GM21423 (cell line): ENCODE data around the gene KLC1.
A peak's percentile ranks its signal among the peaks of the same experiment; 100 is the strongest.

Experiments
- ATAC-seq: cut with Tn5 transposase; IDR thresholded peaks from one replicate; pipeline ENCODE4 v1.9.1; 2021; ENCODE audit warnings: mild to moderate bottlenecking, moderate library complexity; ENCODE audit not compliant: unreplicated experiment

Gene KLC1

DNA sequence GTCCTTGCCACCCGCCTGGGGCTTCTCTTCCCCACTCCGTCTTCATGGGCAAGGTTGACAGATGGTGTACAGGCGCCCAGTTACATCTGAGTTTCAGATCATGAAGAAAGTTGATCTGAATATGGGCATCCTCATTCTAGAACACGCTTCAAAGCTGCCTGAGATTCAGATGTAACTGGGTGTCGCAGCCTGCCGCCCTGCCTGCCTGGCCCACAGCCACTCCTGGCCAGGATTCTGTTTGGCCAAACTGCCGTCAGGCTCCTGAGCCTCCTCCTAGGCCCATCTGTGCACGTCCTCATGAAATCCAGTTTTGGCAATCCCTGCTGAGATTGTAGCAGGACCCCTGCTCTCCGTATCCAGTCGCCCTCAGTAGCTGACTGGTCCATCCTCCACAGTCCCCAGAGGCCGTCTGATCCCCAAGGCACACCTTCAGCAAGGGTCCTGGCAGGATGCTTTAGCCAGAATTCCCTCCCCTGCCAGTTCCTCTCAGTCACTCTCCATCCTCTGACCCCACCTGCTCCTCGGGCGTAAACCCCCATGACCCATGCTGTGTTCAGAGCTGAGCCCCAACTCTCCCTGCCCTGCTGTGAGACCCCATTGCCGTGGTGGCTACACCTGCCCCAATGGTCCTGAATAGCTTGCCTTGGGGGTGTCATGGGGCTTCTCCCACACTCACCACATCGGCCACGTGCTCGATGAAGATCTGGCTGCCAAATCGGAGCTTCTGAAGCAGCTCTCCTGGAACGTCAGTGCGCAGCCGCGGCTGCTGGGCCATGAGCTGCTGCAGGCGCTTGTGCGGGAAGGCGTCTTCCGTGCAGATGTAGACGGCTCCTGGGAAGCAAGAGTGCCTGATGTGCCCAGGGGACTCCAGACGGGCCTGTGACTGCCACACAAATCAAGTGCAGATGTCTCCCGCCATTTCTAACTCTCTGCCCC, 73.8 kb downstream of the KLC1 start:
- no peak for ATAC-seq

DNA sequence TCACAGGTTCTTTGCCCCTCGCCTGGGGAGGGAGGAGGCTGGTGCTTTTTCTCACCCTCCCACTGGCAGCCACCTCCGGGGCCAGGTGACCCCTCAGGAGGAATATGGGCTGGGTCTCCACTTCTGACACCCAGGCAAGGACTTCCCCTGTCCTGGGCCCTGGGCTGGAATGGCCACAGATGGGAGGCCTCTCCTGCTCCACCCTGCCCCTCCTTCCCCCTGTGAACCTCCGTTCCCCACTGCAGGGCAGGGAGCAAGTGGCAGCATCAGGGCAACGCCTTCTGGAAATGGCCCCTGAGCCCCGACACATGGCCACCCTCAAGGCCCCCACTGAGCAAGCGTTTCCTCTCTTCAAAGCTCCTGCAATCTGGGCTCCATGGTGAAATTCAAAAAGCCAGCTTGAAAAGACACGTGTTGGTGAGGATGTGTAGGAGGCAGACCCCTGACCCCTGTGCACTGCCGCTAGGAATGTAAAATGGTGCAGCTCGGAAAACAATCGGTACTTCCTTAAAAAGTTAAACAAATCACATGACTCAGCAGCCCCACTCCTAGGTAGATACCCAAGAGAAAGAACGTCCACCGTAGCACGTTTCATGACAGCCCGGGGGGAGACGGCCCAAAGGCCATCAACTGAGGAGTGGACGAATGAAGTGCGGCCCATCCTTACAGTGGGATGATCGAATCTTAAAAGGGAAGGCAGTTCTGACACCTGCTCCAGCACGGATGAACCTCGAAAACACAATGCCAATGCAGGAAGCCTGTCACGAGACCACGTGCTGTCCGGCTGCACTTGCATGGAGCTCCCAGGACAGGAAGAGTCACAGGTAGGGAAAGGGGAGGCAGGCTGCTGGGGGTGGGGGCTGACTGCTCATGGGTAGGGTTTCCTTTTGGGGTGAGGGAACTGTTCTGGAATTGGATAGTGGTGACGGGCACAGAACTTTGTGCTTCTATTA, 74.7 kb downstream of the KLC1 start:
- ATAC-seq = no peak

DNA sequence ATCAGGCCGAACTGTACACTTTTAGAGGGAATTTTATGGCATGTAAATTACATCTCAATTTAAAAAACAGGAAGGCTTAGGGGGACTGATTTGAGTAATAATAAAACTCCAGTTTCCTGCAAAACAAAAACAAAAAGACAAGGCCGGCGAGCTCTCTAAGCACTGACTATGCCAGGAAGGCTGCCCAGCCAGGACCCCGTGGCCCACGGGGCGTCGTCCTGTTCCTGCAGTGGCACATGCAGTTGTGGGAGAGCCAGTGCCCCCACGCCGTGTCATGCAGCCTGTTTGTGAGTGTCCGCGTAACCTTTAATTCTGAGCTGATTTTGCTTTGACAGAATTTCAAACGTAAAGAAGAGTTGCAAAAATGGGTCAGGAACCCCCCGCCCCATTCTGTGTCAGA, 75.7 kb downstream of the KLC1 start:
- ATAC-seq = no peak

DNA sequence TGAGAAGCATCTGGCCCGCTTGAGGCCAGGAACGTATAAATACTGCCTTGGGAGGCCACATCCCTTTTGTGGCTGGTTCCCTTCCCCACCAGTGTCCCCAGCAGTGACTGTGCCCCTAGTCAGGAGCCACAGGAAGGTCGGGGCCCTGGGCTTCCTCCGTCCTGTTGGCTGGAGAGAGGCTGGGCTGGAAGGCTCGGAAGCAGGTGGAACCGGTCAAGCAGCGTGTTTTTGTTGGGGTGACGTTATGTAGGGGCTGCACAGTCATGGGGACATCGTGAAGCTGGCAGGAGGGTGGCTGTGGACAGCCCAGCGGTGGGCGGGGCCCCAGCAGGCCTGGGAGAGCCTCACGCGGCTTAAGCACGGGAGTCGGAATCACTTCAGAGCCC, 76.1 kb downstream of the KLC1 start:
- ATAC-seq = no peak

DNA sequence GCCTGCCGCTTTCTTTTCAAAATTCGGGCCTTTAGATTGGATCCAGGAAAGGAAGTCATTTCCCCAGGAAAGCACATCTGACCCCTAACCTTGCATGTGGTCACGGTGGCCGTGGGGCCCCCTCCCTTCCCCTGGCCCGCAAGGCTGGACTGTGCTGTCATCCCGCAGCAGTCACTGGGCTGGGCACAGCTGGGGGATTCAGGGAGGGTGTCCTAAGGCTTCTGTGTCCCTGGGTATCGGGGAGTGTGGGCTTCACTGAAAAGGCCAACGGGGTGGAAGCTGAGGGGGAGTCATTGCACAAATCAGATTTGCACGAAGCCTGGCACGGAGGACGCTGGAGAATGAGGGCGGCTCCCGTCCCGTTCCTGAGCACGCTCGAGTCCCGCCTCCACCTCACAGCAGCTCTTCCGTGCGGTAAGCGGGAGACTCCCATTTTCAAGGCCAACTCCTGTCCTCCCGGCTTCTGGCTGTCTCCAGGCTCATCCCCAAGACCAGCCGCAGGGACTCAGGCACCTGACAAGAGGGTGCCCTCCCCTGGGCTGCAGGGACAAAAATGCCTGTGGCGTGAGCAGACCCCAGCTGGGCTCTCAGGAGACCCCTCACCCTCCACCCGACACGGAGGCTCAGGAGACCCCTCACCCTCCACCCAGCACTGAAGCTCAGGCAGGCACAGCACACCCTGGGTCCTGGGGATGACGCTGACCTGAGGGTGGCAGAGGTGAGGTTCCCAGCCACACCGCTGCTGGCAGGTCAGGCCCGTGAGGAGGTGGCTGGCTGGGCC, 76.7 kb downstream of the KLC1 start:
- no peak for ATAC-seq

DNA sequence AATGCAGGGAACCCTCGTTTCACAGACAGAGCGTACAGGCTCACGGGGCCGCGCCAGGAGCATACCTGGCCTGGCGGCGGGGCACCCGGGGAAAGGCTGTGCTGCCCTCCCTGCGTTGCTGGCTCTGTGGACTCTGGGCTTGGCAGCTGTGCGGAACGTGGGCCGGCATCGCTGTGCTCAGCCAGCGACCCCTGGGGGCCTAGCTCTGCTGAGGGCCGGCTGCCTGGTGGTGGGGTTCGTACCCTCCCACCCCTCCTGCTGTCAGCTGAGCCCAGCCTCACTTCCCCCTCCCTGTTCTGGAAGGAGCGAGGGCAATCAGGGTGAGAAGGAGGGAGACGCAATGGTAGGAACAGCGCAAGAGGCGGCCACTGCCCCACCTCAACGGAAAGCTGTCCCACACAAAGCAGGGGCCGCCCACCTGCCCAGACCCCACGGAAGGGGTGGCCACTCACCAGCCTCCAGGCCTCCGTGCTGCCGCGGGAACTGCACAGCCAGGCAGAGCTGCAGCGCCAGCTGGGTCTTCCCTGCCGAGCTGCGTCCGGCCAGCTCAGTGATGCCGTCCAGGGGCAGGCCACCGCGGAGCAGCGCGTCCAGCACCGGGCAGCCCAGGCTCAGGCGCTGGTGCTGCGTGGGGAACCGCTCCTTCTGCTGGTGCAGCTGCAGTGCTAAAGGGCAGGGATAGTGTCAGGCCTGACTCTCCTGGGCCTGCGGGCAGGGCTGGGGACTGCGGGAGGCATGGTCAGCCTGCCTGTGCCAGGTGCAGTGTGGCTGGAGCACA, 77.7 kb downstream of the KLC1 start:
- no peak for ATAC-seq

DNA sequence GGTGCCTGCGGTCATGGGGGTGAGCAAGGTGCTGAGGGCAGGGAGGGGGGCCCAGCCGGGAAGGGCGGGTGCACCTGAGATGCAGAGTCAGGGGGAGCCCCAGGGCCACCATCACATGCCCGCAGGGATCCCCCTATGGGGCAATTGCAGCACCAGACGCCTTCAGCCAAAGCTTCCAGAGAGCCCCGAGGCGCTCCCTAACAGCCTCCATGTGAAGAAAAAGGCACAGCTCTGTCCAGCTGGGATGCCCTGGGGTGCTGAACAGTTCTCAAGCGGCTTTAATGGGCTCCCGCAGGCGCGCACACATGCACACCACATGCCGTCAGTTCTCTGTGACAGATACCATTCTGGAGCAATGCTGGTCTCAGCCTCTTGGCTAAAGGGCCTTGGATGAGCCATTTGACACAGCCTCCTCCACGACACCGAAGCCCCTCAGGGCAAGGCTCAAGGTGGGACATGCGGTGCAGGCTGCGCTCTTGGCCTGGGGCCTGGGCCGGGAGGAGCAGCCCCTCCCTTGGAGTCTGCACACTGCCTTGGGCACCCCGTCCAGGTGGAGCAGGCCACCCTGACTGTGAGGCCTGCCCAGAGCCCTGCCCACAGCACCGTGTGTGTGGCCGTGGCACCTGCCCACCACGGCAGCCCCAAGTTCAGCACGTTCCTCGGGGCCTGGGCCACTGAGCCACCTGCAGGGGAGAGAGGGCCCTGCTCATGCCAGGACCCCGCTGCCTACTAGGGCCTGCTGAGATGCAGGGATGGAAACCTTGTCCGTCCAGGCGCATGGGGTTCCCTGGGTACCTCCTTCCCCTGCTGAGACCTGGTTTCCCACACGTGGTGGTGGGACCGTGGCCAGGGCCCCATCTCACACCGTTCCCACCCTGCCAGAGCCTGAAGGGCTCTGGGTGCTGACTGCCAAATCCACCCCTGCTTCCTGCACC, 78.6 kb downstream of the KLC1 start:
- ATAC-seq = no peak

DNA sequence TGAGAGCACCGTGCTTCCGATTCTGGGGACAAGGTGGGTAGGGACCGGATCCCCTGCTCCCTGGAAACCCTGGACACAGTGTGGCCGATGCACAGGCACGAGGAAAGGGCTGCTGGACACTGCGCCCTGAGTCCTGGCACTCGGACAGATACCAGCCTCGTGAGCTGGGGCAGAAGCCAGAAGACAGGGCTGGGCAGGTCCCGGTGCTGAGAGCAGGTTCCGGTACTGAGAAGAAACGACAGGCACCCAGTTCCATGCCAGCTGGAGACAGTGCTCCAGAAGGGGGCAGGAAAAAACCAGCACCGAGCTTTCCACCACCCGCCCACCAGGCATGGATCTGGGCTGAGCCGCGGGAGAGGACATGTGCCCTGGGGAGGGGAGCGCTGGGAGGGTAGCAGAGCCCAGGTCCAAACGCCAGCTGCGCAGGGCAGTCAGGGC, 79.8 kb downstream of the KLC1 start:
- no peak for ATAC-seq

DNA sequence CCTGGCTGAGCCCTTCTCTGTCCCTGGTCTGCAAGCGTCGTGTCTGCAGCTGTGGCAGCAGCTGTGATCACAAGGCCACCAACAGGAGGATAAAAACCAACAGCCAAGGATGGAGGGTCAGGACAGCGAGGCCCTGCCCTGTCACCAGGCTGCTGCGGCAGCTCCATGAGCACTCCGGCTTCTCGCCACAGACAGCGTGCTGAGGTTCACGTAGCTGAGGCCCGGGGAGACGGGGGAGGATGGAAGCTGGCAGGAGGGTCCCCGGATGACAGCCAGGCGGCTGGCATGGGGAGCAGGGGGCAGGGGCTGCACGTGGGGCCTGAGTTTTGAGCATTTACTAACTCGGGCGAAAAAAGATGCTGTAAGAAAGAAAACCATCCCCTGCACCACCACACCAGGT, 80.8 kb downstream of the KLC1 start:
- no peak for ATAC-seq

DNA sequence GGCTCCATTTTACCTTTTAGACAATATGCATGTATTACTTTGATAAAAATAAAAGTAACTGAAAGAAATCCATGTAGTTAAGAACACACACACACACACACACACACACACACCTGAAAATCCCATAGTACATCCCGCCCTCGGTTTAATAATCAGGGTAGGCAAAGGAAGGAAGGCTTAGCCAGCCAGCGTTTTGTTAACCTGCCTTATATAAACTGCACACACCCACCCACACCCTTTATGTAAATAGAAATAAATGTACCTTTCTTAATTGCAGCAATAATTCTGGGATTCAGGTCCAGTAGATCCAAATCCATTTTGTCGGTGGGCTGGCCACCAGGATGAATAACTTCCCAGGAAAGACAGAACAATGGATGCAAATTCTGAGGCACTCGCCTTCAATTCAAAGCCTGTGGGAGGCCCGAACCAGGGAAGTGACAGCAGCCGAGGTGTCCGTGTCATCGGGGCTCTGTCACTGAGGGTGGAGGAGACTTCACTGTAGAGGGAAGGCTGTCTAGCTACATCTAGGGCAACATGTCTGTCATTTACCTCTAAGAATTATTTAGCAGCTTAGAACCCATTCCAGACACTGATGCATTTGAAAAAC, 81.9 kb downstream of the KLC1 start:
- no peak for ATAC-seq

DNA sequence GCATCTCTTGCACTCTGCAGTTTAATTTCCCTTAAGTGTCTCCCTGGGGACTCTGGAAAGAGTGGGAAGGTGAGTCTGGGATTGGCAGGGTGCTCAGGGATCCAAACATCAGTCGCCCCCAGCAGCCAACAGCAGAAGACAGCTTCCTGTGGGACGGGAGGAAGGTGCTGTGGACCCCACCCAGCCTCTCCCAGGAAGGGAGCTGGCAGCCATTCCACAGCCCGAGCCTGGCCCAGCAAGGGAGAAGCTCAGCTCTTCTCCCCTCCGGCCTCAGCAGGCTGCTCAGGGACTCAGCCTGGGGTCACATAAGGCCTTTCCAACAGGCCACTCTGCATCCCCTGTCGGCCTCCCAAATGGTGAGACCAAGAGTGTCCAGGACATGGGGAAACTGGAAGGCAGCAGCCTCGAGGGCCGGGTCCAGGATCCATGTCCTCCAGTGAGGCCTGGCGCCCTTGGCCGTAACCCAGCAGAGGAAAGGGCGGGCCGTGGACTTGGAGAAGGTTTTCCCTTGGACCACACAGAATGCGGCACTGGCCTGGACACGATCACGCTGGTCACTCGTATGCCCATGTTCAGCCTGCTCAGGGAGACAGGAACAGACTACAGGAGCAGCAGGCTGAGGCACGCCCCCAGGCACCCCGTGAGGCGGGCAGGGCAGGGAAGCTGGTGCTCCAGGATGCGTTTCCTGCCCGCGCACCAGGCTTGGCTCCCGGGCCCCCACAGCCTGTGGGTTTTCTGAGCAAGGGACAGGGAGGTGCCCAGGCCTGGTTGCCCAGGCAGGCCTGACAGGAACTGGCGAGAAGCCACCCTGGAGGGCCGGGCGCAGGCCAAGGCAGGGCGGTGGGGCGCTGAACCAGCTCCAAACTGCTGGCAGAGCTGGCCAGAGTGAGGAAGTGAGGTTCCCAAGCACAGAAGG, 82.8 kb downstream of the KLC1 start:
- no peak for ATAC-seq

DNA sequence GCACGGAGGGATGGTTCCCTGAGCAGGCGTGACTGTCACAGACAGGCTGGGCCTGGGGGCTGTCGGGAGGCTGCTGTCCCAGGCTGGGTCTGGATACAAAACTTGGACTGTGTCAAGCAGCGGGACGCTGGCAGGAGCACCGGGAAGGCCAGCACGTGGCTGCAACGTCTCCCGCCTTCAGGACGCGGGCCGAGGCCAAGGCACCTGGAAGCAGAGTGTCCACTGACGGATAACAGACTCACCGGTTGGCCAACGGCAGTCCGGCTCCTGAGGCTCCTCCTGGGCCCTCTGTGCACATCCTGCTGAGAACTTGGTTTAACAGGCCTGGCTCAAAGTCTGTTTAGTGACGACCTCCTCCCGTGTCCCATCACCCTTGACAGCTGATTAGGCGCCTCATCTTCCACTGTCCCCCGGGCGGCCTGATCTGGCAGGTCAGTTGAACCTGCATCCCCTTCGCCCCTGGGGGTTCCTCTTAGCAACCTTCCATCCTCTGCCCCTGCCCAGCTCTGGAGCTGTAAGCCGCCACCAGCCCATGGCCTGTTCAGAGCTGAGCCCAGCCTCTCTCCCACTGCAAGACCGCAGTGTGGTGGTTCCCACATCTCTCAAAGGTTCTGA, 83.7 kb downstream of the KLC1 start:
- ATAC-seq = no peak

DNA sequence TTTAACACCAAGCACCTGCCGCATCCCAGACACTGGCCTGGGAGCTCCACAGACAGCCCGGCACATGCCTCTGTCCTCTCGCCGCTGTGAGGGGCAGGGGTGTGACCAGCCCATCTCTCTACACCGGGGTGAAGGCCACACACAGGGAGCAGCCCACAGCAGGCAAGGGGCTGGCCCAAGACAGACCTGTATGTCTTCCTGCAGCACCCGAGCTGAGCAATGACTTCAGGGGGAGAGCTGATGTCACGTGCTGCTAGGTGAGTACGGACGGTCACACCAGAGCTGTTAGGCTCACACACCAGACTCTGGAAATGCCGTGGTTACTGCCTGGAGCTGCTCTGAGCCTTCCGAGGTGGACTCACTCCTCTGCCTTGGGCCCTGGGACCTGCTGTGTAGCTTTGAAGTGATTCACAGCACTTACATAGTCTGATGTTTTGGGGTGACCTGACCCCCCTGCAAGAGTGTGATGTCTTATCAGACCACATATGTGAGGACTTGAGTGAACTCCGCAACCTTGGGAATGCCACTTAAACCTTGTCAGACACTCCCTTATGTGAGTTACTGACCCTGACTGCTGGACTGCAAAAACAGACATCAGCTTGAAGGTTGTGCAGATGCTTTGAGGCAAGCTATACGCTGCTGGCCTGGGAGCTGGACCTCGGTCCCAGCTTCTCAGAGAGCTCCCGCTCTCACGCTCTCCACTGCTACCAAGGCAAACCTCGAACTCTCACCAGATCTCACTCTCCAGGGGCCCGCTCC, 84.5 kb downstream of the KLC1 start:
- no peak for ATAC-seq

DNA sequence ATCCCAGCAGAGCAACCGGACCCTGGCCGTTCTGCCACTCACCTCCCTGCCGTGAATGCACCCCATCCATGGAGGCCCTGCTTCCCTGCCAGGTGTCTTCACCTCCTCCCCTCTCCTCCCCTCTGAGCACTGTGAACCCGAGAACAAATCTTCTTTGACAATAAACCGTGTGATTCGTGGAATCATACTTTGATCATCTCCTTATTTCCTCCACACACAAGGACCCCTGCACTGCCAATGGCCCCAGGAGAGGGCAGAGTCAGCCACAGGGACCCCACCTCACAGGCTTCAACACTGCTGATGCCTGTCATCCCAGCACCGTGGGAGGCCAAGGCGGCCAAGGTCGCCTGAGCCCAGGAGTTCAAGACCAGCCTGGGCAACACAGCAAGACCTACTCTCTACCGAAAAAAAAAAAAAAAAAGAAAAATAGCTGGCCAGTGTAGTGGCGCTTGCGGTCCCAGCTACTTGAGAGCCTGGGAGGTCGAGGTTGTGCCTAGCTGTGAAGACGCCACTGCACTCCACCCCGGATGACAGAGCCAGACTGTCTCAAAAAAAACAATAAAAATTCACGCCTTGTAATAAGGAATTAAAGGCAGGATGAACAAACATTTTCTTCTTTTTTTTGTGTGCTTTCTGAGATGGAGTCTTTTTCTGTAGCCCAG, 85.2 kb downstream of the KLC1 start:
- ATAC-seq = no peak

DNA sequence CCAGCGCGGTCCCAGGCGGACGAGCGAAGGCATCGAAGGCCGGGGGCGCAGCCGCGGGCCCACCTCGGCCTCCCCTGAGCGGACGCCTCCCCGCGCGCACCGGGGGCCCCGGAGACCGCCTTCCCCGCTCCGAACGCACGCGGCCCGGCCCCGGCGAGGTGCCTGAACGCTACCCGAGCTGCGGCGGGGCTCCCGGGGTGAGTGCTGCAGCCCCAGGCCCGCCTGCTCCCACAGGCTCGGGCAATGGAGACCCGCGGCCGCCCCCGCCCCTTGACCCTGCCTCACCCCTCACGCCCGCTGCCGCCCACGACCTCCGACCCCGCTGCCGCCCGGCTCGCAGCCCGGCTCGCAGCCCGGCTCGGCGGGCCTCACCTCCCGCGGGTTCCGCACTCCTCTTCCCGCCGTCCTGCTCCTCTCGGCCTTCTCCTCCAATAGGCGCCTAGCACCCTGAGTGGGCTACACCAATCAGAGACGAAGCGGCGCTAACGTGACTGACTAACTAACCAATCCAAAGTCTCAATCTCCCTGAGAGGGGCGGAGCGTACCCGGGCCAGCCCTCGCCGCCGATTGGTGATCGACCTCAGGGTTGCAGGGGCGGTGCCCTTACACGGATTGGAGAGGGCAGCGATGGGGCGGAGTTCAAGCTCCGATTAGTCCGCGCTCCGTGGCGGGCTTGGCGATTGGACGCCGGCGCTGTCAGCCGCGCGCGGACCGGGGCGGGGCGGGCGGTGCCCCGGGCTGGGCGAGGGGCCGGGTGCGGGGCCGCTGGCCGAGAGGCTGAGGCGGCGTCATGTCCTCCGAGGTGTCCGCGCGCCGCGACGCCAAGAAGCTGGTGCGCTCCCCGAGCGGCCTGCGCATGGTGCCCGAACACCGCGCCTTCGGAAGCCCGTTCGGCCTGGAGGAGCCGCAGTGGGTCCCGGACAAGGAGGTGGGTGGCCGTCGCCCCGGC, 86.3 kb downstream of the KLC1 start, which contains the start of the genes XRCC3 and ZFYVE21:
XRCC3 (minus strand) TSS at position 400 of the 949 bp plus-strand sequence. CDS start 4,364 bp downstream, outside the sequence.
ZFYVE21 (plus strand) TSS at position 759 of the 949 bp plus-strand sequence; CDS start at position 791, 32 bp downstream.
- peak; percentile 92 for ATAC-seq
